Hematopoietic multipotent progenitor cell treated with erythropoietin and hydrocortisone succinate and interleukin-3 and kit ligand, for 15 days (in vitro differentiated cells): ENCODE data around the gene HIF1AN.

Experiments
- DNase-seq: peaks from one replicate; pipeline ENCODE4 v3.0.0-alpha.2; 2015; ENCODE audit warnings: low spot score

The HIF1AN gene

DNA sequence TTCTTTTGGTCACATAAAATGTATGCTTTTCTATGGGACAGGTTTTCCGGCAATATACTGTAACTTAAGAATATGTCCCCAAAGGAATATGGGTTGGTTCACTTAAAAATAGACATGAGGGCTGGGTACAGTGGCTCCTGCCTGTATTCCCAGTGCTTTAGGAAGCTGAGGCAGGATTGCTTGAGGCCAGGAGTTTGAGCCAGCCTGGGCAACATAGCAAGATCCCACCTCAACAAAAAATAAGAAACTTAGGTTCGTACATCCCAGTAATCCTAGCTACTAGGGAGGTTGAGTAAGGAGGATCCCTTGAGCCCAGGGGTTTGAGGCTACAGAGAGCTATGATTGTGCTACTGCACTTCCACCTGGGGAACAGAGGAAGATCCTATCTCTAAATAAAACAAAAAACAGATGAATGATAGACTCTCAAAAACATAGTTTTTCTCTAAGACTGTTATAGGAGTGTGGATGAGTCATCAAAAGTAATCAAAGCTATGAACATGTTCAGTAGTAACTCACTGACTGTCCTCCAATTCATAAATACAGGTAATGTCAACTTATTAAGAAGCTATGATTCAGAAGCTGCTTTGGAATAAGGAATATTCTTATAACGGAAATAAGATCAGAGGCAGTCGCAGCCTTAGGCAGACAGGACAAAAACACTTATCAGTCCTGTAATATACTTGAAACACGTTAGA, 13.5 kb upstream of the HIF1AN start:
- DNase-seq = no peak

DNA sequence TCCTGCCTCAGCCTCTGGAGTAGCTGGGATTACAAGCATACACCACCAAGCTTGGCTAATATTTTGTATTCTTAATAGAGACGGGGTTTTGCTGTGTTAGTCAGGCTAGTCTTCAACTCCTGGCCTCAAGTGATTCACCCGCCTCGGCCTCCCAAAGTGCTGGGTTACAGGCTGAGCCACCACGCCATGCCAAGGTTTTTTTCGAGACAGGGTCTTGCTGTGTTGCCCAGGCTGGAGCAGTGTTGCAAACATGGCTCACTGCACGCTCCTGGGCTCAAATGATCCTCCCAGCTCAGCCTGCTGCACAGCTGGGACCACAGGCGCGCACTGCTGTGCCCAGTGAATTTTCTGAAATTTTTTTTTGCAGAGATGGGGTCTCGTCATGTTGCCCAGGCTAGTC, 12.8 kb upstream of the HIF1AN start:
- DNase-seq = no peak

DNA sequence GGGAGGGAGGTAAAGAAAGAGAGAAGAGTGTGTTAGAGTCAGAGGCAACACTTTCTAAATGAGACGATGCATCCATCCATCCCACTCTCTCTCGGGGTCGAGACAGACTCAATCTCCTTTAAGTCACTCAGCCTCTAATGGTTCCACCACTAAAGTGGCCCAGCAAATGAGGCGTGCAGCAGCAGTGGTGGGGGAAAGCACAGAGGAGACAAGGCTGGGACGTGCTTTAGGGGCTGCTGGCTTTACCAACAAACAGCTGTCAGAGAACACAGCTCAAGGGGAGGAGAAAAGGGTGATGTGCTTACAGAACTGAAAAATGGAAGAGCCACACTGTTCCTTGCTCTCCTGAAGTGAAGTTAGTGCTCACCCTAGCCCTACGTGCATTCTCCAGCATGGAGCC, 11.5 kb upstream of the HIF1AN start:
- DNase-seq = no peak

DNA sequence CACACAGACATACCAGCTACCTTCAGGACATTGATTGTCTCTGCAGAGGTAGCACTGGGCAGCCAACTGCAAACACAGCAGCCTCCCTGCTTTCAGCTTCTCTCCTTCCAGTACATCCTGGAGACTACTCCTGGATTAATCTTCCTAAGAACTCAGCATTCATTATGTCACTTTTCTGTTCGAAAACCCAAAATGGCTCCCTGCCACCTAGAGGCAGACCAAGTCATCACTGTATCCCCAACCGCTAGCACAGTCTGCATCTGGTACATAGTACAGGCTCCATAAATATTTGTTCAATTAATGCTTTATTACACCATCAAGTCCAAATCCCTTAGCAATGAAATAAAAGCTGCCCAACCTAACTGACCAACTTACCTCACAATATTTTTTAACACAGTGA, 11.1 kb upstream of the HIF1AN start:
- DNase-seq = no peak

DNA sequence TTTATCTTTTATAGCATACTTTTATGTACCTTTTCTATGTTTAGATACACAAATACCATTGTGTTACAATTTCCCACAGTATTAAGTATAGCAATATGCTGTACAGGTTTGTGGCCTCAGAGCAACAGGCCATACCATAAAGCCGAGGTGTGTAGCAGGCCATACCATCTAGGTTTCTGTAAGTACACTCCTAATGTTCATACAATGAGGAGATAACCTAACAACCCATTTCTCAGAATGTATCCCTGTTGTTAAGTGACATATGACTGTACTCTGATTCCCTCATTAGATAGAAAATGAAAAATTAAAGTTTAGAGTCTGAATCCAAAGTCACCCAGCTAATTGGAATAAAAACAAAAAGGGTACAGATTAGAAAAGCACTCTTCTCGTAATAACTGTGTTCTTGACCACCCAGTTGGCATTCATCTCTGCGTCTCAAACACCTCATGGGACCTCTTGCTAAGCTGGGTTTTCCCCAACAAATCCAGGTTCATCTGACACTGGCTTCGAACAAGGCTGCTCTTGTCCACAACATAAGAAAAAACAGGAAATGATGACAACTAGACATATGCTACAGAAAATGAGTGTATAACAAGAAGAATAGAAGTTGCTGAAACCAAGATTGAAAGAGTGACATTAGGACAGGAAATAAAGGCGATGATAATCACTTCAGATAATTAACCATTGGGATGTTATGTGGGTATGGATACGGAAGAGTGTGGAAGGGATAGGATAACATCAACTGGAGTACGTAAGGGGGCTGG, 7.4 kb upstream of the HIF1AN start:
- DNase-seq = no peak

DNA sequence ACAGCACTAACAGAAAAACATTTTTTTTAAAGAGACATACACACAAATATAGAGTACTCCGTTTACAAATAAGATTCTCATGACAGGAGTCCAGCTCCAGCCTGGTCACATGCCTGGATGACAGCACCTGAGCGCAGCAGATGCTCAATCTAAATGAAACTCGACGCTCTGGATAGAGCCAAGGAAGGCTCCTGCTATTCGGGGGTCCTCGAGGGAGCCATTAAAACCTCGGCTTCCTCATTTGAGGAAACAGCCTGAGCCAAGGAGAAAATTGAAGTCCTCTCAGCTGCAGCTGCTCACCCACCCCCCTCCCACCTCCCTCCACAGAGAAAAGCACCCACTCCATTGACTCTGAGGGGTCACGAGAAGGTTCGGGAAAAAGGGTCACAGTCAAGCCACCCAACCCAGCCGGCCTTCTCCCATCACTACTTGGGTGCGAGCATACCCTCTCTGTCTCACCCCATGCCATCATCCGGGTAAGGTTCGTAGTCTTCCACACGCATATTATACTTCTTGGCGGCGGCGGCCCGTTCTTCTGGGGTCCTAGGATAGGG, 6.7 kb upstream of the HIF1AN start:
- DNase-seq = peak; percentile 22

DNA sequence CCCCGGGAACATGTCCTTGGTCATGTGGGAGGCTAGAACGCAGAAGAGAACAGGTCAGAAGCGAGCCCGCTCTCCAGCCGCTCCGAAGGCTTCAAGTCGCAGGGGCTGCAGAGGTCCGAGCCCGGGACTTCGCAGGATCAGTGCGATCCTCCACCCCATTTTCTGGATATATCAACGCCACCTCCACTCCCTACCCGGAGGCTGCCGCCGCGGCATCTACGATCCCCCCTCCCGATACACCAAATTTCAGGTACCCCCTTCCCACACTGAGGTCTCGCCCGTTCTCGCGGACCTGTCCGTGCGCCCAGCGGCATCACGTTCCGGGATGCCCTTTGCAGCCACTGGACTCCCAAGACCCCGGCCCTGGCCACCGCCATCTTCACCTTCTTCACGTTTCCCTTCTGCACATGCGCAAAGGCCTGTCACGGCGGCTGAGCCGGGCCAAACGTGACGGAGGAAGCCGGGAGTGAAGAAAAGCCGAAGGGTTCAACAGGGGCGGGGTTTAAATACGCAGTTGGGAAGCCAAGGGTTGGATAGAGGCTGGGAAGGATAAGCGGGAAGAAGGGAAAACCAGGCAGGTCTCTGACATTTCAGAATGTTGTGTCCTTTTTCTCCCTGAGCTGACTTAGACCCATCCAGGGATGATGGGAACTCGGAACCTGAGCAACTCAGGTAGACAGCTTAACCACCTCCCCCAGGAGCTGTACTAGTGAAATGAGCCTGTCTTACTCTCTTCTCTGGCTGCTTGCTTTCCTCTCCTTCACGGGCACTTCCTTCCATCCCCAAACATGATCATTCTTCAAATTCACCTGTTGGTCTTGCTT, 6.1 kb upstream of the HIF1AN start, which contains the start of gene NDUFB8:
Gene NDUFB8, minus strand, starts transcription at position 397 of the 824 bp plus-strand sequence. Its CDS starts 20 bp downstream, at position 377.
- DNase-seq = peak; percentile 85

DNA sequence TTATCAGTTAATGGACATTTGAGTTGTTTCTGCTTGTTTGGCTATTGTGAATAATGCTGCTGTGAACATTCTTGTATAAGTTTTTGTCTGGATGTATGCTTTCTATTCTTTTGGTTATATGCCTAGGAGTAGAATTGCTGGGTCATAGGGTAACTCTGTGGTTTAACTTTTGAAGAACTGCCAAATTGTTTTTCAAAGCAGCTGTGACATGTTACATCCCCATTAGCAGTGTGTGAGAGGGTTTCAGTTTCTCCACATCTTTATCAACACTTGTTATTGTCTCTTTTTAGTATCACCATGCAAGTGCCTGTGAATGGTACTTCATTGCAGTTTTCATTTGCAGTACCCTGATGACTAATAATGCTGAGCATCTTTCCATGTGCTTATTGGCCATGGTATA, 4.0 kb upstream of the HIF1AN start:
- DNase-seq = no peak

DNA sequence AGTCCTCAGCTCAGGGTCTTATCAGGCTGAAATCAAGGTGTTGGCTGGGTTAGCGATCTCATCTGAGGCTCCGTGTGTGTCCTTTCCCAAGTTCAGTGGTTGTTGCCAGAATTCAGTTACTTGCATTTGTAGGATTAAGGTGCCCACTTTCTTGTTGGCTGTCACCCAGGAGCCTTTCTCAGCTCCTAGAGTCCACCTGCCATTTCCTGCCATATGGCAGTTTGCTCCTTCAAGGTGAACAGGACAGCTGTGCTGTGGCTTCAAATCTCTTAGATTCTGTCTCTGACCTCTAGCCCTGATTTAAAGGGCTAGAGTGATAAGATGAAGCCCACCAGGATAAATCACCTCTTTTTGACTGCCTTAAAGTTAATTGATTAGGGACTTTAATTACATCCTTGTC, 1.0 kb upstream of the HIF1AN start:
- no peak for DNase-seq

DNA sequence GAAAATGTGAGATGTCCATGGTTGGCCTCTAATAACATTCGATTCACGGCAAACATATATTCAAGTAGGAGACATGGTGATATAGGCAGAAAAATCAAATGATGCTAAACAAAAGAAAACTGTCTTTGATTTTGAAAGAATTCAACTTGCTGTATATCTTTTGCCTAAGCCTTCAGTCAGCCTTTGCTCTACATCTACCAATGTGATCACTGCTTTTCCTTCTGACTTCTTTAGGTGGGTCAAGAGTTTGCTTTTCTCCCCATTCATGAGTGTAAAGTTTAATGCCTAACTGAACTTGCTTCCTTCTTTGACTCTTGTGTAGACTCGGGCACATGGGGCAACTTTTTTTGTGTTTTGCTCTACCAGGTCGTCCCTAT, 417 bp upstream of the HIF1AN start:
- no peak for DNase-seq

DNA sequence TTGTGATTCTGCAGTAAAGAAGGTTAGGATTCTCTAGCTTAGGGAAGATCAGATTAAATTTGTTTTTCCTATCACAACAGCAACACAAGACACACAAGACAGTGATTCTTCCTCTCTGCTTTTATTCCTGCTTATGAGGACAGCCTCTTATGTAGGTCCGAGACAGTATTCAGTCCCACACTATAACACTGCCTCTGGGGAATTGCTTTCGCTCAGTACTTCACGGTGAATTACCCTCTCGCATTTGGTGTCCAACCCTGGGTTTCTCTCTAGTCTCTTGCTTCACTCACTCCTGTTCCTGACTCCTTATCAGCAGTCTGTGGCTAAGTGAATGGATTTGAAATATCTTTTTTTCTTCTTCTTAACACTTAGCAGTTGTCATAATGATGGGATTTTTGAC, 1.7 kb downstream of the HIF1AN start:
- DNase-seq = no peak

DNA sequence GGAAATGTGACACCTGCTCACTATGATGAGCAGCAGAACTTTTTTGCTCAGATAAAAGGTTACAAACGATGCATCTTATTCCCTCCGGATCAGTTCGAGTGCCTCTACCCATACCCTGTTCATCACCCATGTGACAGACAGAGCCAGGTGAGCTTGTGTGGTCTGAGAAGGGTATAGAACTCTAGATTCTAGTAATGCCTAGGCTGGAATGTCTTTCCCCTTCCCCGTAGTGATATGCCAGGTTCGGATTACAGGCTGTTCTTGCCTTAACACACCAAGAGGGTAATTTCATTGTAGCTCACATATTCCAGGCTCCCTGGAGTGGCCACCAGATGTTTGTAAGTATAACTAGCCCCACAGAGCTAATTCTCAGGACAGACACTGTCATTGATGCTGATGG, 9.2 kb downstream of the HIF1AN start:
- DNase-seq = no peak

DNA sequence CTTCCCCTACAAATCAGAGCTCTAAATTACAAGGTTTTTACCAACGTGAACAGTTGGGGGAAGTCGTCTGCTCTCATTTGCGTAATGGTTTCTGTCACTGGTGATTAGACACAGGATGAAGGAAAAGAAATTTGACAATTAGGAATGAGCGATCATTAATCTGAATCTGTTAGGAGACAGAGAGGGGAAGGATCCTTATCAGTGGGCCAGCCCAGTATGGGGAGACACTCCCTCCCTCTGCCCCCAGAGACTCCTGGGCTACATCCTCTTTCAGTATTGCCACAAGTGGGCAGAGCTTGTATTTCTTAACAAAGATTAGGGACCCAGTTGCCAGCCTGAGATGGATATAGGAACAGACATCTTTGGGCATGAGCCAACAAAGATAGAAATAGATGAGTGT, 15.5 kb downstream of the HIF1AN start:
- DNase-seq = no peak

DNA sequence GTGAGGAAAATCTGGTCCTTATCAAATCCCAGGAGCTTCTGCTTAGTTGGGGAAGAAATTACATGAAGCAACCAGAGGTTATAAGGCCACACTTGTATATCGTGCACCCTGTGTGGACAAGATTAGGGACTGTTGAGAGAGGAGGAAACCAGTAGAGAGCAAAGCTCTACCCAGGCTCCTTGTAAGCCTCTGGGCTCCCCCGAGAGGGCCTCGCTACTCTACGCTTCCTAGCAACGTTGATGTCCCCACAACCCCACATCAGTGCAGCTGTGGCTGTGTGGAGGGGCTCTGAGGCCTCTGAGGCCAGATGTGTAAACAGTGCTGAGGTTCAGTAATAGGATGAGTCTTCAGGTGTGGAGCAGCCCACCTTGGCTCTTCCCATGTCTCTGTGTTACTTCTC, 16.0 kb downstream of the HIF1AN start:
- no peak for DNase-seq

DNA sequence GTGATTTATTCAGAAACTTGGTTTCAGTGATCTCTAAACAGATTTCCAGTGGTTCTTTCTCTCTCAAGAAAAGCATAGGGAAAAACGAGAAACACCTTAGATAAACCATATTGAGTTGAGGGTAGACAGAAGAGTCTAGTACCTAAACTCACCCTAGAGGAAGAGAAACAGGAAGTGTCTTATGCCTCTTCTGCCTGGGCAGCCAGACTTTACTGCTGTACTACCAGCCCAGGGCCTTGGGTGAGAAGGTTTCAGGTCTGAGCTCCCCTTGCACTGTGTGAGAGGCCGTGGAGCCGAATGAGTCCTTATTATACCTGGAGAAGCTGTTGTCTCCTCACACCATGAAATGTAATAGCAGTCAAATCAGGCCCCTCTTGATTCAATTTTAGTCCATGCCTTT, 18.2 kb downstream of the HIF1AN start:
- no peak for DNase-seq

DNA sequence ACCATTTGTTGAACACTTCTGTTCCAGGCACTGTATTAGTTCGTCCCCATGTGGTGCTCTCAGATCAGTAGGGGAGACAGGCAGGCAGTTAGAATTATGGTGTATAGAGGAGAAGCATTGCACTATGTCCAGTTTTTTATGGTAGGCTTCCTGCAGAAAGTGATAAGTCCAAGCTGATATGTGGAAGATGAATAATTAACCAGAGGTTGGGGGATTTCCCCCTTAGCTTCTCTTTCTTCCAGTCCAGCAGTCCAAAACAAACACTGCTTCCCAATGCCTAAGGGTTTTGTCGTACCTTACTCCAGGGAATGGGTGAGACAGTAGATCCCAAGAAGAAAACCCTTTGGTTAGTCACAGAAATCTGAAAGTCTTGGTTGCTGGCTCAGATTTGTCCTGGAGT, 19.2 kb downstream of the HIF1AN start:
- no peak for DNase-seq

DNA sequence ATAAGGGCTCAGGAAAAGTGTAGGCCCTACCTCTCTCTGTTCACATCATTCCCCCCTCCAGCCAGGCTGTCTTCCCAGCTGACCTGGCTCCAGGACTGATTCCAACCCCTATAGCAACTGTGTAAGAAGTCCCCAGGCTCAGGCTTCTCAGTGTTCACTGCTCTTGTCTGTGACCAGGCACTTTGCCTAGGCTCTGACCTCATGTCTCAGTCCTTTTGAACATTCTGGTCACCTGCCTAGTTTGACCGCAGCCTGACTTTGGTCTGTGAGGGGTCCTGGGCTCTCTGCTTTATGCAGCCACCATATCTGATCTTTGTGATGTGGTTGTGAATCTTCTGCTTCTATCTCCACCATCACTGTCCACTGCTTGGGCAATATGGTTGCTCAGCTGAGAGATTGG, 24.5 kb downstream of the HIF1AN start:
- DNase-seq = no peak

DNA sequence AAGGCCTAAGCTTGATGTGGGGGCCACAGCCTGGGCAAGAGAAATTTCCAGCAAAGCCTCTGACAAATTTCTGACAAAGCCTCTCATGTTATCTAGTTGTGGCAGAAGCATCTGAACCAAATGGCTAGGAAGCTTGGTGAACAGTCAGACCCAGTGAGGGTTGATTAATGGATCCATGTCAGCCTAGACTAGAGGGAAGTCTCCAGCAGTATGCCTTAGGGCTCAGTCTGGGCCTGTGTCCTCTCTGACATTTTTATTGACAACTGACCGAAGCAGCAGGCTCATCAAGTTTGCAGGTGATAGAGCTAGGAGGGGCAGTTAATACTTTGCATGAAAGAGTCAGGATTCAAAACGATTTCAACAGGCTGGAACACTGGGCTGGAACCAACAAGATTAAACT, 25.3 kb downstream of the HIF1AN start:
- DNase-seq = no peak

DNA sequence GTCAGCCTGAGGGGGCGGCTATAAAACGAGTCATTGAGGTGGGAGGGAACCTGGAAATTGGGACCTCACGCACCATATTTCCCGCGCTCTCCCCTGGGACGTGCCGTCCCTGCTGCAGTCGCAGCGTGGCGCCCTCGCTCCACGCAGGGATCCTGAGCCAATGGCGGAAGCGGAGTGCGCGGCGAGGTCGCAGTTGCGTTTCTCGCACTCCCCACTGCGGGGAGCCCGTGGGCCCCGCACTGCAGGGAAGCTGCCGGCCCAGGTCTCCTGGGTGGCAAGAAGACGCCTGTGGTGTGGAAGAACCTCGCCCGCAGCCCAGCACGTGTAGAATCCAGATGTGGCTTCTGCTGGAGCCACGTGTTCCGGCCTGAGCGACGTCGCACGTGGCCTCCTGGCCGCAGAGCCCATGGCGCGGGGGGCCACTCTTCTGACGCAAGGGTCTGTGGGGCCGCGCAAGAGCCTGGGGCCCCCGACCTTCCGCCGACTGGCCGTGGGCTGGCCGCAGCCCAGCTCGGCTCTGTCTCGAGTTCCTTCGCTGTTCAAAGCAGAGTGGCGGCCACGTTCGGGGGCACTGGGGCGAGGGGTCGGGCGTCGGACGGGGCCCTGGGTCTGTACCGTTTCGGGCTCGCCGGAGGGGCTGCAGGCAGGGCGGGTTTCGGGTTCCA, 26.4 kb downstream of the HIF1AN start:
- DNase-seq = peak; percentile 75

DNA sequence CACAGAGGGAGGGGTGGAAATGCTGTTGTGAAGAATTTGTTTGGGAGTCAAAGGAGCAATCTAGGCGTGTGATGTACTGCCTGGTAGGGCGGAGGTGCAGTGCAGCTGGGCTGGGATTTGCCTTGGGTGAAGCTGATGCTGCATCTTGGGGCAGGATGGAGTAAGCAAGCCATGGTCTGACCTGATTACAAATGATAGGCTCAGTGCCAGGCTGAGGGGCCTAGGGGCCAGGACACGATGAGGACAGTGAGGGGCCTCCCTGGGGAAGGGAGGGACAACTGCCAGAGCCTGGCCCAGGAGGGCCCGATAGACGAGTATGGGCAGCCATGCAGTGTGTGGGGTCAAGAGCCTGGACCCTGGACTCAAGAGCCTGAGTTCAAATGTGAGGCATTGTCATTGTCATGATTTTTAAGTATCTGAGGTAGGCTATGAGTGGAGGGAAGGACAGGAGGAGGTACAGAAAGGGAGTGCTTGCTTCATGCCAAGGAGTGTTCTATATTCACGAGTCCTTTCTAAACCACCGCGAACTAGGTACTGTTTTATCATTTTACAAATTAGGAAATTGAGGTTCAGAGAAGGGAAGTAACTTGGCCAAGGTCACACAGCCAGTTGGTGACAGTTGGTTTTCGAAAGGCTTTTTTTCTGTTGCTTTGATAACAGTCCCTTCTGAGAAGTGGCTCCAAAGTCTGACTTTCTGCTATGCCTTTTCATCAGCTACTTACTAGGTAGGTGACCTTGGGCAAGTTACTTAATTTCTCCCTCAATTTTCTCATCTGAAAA, 29.7 kb downstream of the HIF1AN start:
- no peak for DNase-seq

DNA sequence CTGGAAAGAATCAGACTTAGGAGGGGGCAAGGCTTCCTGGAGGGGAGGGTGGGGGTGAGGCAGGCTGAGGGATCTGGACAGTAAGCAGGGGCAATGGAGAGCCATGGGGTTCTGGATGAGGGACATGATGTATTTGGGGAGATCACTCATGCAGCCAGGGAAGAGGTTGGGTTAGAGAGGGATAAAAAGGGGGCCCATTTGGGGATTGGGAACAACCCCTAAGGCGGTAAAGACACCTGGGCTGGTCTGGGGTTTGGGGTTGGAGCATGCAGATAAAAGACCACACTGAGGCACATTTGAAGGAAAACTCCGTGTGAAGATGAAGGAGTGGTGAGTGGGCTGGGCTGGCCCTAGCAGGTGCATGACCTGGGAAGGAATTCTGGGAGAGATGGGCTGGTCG, 30.8 kb downstream of the HIF1AN start:
- no peak for DNase-seq
